Endothelial cell of umbilical vein (primary cell): ENCODE measurements around the gene PITPNM2.

Source experiments
- EZH2 ChIP-seq: IDR thresholded peaks from 2 replicates; pipeline ENCODE4 v1.6.1; 2012; ENCODE audit warnings: borderline replicate concordance, low read depth, mild to moderate bottlenecking, moderate library complexity, low read length, inconsistent platforms; ENCODE audit not compliant: severe bottlenecking
- FOS ChIP-seq: IDR thresholded peaks from 2 replicates; pipeline ENCODE4 v1.6.1; 2011; ENCODE audit warnings: mild to moderate bottlenecking, low read length, moderate library complexity, borderline replicate concordance; ENCODE audit not compliant: insufficient read depth
- JUN ChIP-seq: IDR thresholded peaks from 2 replicates; pipeline ENCODE4 v1.6.1; 2011; ENCODE audit warnings: borderline replicate concordance, low read depth; ENCODE audit not compliant: insufficient read length, insufficient read depth
- MAX ChIP-seq: IDR thresholded peaks from 2 replicates; pipeline ENCODE4 v1.6.1; 2011; ENCODE audit not compliant: insufficient read depth, insufficient read length
- MYC ChIP-seq: IDR thresholded peaks from one replicate; pipeline ENCODE4 v1.6.1; 2011; ENCODE audit warnings: mild to moderate bottlenecking, low read depth, low read length
- POLR2A ChIP-seq: IDR thresholded peaks from 2 replicates; pipeline ENCODE4 v1.6.1; 2012; ENCODE audit warnings: low read depth, mild to moderate bottlenecking, control low read depth, low read length
- POLR2AphosphoS5 ChIP-seq: IDR thresholded peaks from 2 replicates; pipeline ENCODE4 v1.6.1; 2012; ENCODE audit warnings: low read depth, mild to moderate bottlenecking, control low read depth, low read length, moderate library complexity; ENCODE audit not compliant: insufficient read depth
- TF ChIP-seq, protein P1 (sequence below), 2 donors: IDR thresholded peaks; 1 replicate in 1 of 2; 2 replicates in 1 of 2; pipeline ENCODE4 v1.5.1; 2011; ENCODE audit warnings: low read length in 2 of 2, mild to moderate bottlenecking in 2 of 2, moderate library complexity in 2 of 2, control low read depth in 1 of 2, inconsistent platforms in 1 of 2, low read depth in 1 of 2; ENCODE audit not compliant: insufficient read depth in 1 of 2; ENCODE audit errors: extremely low read depth in 1 of 2

- TF ChIP-seq MAX = no peak
- no peak for TF ChIP-seq MYC
- TF ChIP-seq, protein P1, sequence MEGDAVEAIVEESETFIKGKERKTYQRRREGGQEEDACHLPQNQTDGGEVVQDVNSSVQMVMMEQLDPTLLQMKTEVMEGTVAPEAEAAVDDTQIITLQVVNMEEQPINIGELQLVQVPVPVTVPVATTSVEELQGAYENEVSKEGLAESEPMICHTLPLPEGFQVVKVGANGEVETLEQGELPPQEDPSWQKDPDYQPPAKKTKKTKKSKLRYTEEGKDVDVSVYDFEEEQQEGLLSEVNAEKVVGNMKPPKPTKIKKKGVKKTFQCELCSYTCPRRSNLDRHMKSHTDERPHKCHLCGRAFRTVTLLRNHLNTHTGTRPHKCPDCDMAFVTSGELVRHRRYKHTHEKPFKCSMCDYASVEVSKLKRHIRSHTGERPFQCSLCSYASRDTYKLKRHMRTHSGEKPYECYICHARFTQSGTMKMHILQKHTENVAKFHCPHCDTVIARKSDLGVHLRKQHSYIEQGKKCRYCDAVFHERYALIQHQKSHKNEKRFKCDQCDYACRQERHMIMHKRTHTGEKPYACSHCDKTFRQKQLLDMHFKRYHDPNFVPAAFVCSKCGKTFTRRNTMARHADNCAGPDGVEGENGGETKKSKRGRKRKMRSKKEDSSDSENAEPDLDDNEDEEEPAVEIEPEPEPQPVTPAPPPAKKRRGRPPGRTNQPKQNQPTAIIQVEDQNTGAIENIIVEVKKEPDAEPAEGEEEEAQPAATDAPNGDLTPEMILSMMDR (IDR thresholded peaks at IDR 0.05; ENCODE audit: extremely low read depth in 1 of 2, insufficient read depth in 1 of 2, low read depth in 1 of 2, low read length in 2 of 2) = no peak
- no peak for TF ChIP-seq POLR2AphosphoS5
- TF ChIP-seq POLR2A = no peak
- no peak for TF ChIP-seq EZH2
- TF ChIP-seq FOS = no peak
- TF ChIP-seq JUN = no peak
These were observed 32.4 kb downstream of the PITPNM2 start for GRCh38 chr12:123118497-123118896.
